Muscle of leg (tissue), 11 donors: ENCODE data around the gene EXOC6B. TPM values are rescaled to one million over a fixed set of nuclear protein-coding genes. Genes with fewer than 3 reads are reported as not detected.

Experiments used
- DNase-seq: peaks from one replicate; pipeline ENCODE4 v3.0.0; 2013
- H3K27ac ChIP-seq: one replicate; pipeline ENCODE4 v1.5.1; 2013; ENCODE audit warnings: mild to moderate bottlenecking, low read length, control low read depth
- H3K27me3 ChIP-seq: one replicate; pipeline ENCODE4 v1.6.1; 2013; ENCODE audit warnings: low read length; ENCODE audit not compliant: control insufficient read depth, insufficient read depth
- H3K36me3 ChIP-seq: one replicate; pipeline ENCODE4 v1.6.1; 2013; ENCODE audit warnings: low read length; ENCODE audit not compliant: control insufficient read depth, insufficient read depth
- H3K4me1 ChIP-seq: one replicate; pipeline ENCODE4 v1.6.1; 2013; ENCODE audit warnings: low read length; ENCODE audit not compliant: control insufficient read depth, insufficient read depth
- H3K4me3 ChIP-seq: one replicate; pipeline ENCODE4 v1.5.1; 2013; ENCODE audit warnings: low read length, control low read depth
- H3K9me3 ChIP-seq: replicated peaks from 2 replicates; pipeline ENCODE4 v1.6.1; 2013; ENCODE audit warnings: low read depth, low read length; ENCODE audit not compliant: control insufficient read depth
- WGBS: methylation state at CpG from one replicate; pipeline ENCODE4 v1.1.5; 2013; ENCODE audit warnings: missing lambda C conversion rate; ENCODE audit not compliant: insufficient coverage; 5-methylcytosine and 5-hydroxymethylcytosine counted together
- polyA plus RNA-seq, 8 donors: library from polyadenylated mRNA; unstranded; fragments of 120-200 nt; gene quantifications; one replicate each; pipeline versions ENCODE4 v1.2.1 to v1.2.3, GENCODE V29; 2013; ENCODE audit warnings: inconsistent platforms in 1 of 8, low replicate concordance in 1 of 8; ENCODE audit not compliant: insufficient read length in 8 of 8, insufficient read depth in 1 of 8
- total RNA-seq: library from RNA; stranded (reverse); fragments of 120-200 nt; gene quantifications from one replicate; pipeline ENCODE4 v1.2.4, GENCODE V29; 2013

EXOC6B gene
- total and polyA plus RNA-seq, 9 donors, result 8.5 to 17.1 (median 10.8) TPM

- Histone ChIP-seq H3K4me3 (no peak overlapping the region), H3K27ac (no peak overlapping the region), H3K36me3 (no peaks in the 10 kb centered on the region), H3K27me3 (peaks cover 36% of the 10 kb centered on the region), H3K4me1 (peaks cover 11% of the 10 kb centered on the region), H3K9me3 (no peaks in the 10 kb centered on the region)
- no peak for DNase-seq
- WGBS, result 68% methylated on average over 9 of the region's 16 CpGs
Observed at GRCh38 chr2:72154386-72154975, 671.4 kb downstream of the EXOC6B start.

GRCh38 chr2:72153924-72154323, 671.9 kb downstream of the EXOC6B start:
- Histone ChIP-seq H3K9me3 (no peaks in the 10 kb centered on the region), H3K36me3 (no peaks in the 10 kb centered on the region), H3K4me3 (no peak overlapping the region), H3K27me3 (peaks cover 41% of the 10 kb centered on the region), H3K4me1 (peaks cover 17% of the 10 kb centered on the region), H3K27ac (no peak overlapping the region)
- 81% methylated on average over 3 of the region's 5 CpGs for WGBS
- no peak for DNase-seq

GRCh38 chr2:72153026-72153791, 672.6 kb downstream of the EXOC6B start:
- Histone ChIP-seq H3K4me1 (peaks cover 18% of the 10 kb centered on the region), H3K36me3 (no peaks in the 10 kb centered on the region), H3K4me3 (no peak overlapping the region), H3K27me3 (peaks cover 45% of the 10 kb centered on the region), H3K9me3 (no peaks in the 10 kb centered on the region), H3K27ac (no peak overlapping the region)
- WGBS, result 82% methylated on average over 11 of the region's 18 CpGs
- no peak for DNase-seq

- Histone ChIP-seq H3K27me3 (peaks cover 68% of the 10 kb centered on the region), H3K36me3 (no peaks in the 10 kb centered on the region), H3K4me3 (no peak overlapping the region), H3K27ac (no peak overlapping the region), H3K9me3 (no peaks in the 10 kb centered on the region), H3K4me1 (peaks cover 38% of the 10 kb centered on the region)
- no peak for DNase-seq
- WGBS, result no CpG with 5 or more reads among the region's 2 CpGs
Observed at GRCh38 chr2:72150861-72151356, 674.9 kb downstream of the EXOC6B start.

GRCh38 chr2:72150157-72150860, 675.5 kb downstream of the EXOC6B start:
- Histone ChIP-seq H3K4me3 (peak overlapping the region; percentile 46), H3K27ac (peak overlapping the region; percentile 3), H3K4me1 (peaks cover 44% of the 10 kb centered on the region), H3K36me3 (no peaks in the 10 kb centered on the region), H3K9me3 (no peaks in the 10 kb centered on the region), H3K27me3 (peaks cover 73% of the 10 kb centered on the region)
- DNase-seq, result peak; percentile 89
- WGBS, result 0% methylated on average over 17 of the region's 28 CpGs

GRCh38 chr2:72149556-72150156, 676.2 kb downstream of the EXOC6B start:
- 1% methylated on average over 39 of the region's 45 CpGs for WGBS
- no peaks in the 10 kb centered on the region for H3K36me3 ChIP-seq
- DNase-seq, result peak; percentile 45
- no peaks in the 10 kb centered on the region for H3K9me3 ChIP-seq
- peak overlapping the region; percentile 46 for H3K4me3 ChIP-seq
- peaks cover 49% of the 10 kb centered on the region for H3K4me1 ChIP-seq
- H3K27ac ChIP-seq, result peak overlapping the region; percentile 3
- H3K27me3 ChIP-seq, result peaks cover 74% of the 10 kb centered on the region

- under 1% methylated on average over 44 of the region's 65 CpGs for WGBS
- peak overlapping the region; percentile 51 for H3K27ac ChIP-seq
- peaks cover 76% of the 10 kb centered on the region for H3K27me3 ChIP-seq
- peak overlapping the region; percentile 53 for H3K4me3 ChIP-seq
- no peaks in the 10 kb centered on the region for H3K36me3 ChIP-seq
- H3K9me3 ChIP-seq, result no peaks in the 10 kb centered on the region
- peaks cover 55% of the 10 kb centered on the region for H3K4me1 ChIP-seq
- peak; percentile 89 for DNase-seq
Observed at GRCh38 chr2:72148837-72149555, 676.8 kb downstream of the EXOC6B start.

- H3K4me1 ChIP-seq, result peaks cover 62% of the 10 kb centered on the region
- DNase-seq, result no peak
Observed at GRCh38 chr2:72148003-72148836, 677.6 kb downstream of the EXOC6B start.

More at GRCh38 chr2:72148003-72148836, 677.6 kb downstream of the EXOC6B start:
- WGBS, result under 1% methylated on average over 30 of the region's 68 CpGs
- peak overlapping the region; percentile 53 for H3K4me3 ChIP-seq
- H3K27me3 ChIP-seq, result peaks cover 79% of the 10 kb centered on the region
- H3K27ac ChIP-seq, result peak overlapping the region; percentile 51
- no peaks in the 10 kb centered on the region for H3K9me3 ChIP-seq
- no peaks in the 10 kb centered on the region for H3K36me3 ChIP-seq
